NB4 (cell line): Measurements from ENCODE around the gene ANXA3.

Source experiments
- CTCF ChIP-seq: IDR thresholded peaks from one replicate; pipeline ENCODE4 v1.5.1; 2012; ENCODE audit warnings: low read depth, low read length
- POLR2A ChIP-seq: IDR thresholded peaks from 2 replicates; pipeline ENCODE4 v1.6.1; 2011; ENCODE audit warnings: mild to moderate bottlenecking; ENCODE audit not compliant: insufficient read length; ENCODE audit errors: extremely low read depth

- no peak for TF ChIP-seq CTCF
- TF ChIP-seq POLR2A = no peak
Measured at GRCh38 chr4:78647272-78647671, 95.7 kb downstream of the ANXA3 start.
